ENCODE data around the gene QSOX1. TPM values are rescaled to one million over a fixed set of nuclear protein-coding genes. Genes with fewer than 3 reads are reported as not detected.
A peak's percentile ranks its signal among the peaks of the same experiment; 100 is the strongest.

QSOX1 gene
- total RNA-seq, 1 experiment from 2014 or later = 69.0 TPM

DNA sequence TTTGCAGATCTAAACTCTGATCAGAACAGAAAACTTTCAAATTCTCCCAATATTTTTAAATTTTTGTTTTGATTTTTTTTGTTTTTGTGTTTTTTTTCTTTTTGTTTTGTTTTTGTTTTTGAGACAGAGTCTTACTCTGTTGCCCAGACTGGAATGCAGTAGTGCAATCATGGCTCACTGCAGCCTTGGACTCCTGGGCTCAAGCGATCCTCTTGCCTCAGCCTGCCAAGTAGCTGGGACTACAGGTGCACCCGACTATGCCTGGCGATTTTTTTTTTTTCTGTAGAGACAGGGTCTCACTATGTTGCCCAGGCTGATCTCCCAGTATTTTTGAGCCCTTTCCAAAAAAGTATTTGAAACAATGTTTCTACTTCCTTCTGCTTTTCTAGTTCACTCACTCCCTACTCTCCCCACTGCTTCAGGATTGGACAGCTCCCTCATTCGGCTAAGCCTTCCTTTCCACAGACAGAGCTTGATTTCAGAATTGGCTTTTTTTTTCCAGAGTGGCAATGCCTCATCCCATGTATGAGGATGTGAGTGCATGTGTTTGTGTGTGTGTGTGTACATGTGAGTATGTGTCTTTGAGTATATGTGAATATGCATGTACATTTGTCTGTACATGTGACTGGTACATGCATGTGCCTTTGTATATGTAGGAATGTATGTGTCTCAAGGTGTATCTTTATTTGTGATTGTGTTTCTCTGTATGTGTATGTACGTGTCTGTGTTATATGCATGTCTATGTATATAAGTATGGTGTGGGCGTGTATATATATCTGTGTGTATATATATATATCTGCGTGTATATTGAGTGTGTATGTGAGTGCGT lies 87.3 kb downstream of the QSOX1 start:
- DNase-seq (ENCODE audit: low spot score) = peak; percentile 23
- Histone ChIP-seq H3K27ac (ENCODE audit: low read depth, low read length, poor library complexity, severe bottlenecking) (no peak overlapping the region), H3K27me3 (replicated peaks; ENCODE audit: insufficient read depth, low read depth, low read length, poor library complexity) (peaks cover 58% of the 10 kb centered on the region), H3K36me3 (ENCODE audit: insufficient read depth, low read length, poor library complexity, severe bottlenecking) (no peaks in the 10 kb centered on the region), H3K4me3 (ENCODE audit: low read depth, low read length, poor library complexity, severe bottlenecking) (no peak overlapping the region), H3K4me1 (ENCODE audit: insufficient read depth, low read length, poor library complexity, severe bottlenecking) (no peaks in the 10 kb centered on the region), H3K9me3 (ENCODE audit: low read depth, low read length, poor library complexity, severe bottlenecking) (no peaks in the 10 kb centered on the region)
- intact Hi-C loops (cut with micrococcal nuclease; ENCODE audit: unreplicated experiment) = no loop called here
- TF ChIP-seq EZH2 (IDR thresholded peaks at IDR 0.05; ENCODE audit: borderline replicate concordance, low read depth, low read length, poor library complexity, severe bottlenecking) = no peak
- TF ChIP-seq, protein P1, sequence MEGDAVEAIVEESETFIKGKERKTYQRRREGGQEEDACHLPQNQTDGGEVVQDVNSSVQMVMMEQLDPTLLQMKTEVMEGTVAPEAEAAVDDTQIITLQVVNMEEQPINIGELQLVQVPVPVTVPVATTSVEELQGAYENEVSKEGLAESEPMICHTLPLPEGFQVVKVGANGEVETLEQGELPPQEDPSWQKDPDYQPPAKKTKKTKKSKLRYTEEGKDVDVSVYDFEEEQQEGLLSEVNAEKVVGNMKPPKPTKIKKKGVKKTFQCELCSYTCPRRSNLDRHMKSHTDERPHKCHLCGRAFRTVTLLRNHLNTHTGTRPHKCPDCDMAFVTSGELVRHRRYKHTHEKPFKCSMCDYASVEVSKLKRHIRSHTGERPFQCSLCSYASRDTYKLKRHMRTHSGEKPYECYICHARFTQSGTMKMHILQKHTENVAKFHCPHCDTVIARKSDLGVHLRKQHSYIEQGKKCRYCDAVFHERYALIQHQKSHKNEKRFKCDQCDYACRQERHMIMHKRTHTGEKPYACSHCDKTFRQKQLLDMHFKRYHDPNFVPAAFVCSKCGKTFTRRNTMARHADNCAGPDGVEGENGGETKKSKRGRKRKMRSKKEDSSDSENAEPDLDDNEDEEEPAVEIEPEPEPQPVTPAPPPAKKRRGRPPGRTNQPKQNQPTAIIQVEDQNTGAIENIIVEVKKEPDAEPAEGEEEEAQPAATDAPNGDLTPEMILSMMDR (conservative IDR thresholded peaks at IDR 0.05; ENCODE audit: low read depth, low read length) = no peak
- CTCF ChIA-PET = interaction anchor here (1.0 kb wide), 2 partner anchors 11 to 54 kb away, joined by 3 to 6 read pairs; no protein-coding TSS in a partner anchor
- no TSS peak for BruUV-seq (replicated peaks)
- POLR2A ChIA-PET (ENCODE audit: low non-redundant PET) = no interaction called here

DNA sequence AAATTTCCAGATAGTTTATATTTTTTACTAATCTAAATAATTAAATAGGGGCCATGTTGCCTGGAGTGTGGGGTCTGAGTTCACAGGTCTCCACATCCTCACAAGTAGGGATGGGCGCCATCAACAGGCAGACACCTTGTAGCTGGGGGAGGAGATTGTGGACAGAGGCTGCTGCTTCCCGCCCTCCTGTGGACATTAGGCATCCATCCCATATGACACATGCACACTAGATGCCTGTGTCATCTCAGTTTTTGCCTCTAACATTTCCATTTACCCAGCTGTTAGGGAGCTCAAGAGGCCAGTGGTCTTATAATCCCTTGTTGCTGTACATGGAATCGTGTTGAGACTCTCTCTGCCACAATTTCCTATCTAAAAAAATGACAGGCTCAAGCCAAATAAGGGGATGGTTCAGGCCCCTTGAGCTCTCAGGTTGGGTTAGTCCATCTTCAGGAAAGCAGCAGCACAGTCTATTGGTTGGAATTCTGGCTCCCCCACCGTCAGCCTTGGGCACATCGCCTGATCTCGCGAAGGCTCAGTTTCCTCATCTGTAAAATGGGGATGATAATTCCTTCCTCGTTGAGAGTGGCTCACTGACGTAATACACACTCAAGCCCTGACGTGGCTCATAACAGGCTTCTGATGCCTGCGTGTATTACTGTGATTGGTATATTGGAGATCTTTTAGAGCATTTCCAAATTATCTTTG lies 89.0 kb downstream of the QSOX1 start:
- intact Hi-C loops (cut with micrococcal nuclease; ENCODE audit: unreplicated experiment) = no loop called here
- no peak overlapping the region for H3K4me3 ChIP-seq (ENCODE audit: low read depth, low read length, poor library complexity, severe bottlenecking)
- ChIA-PET CTCF (no interaction called here), POLR2A (ENCODE audit: low non-redundant PET) (no interaction called here)
- no peak for DNase-seq (ENCODE audit: low spot score)
- H3K4me1 ChIP-seq (ENCODE audit: insufficient read depth, low read length, poor library complexity, severe bottlenecking) = no peaks in the 10 kb centered on the region
- no peak overlapping the region for H3K27ac ChIP-seq (ENCODE audit: low read depth, low read length, poor library complexity, severe bottlenecking)
- TF ChIP-seq EZH2 (IDR thresholded peaks at IDR 0.05; ENCODE audit: borderline replicate concordance, low read depth, low read length, poor library complexity, severe bottlenecking) = no peak
- TF ChIP-seq, protein P1 (conservative IDR thresholded peaks at IDR 0.05; ENCODE audit: low read depth, low read length) = no peak
- H3K36me3 ChIP-seq (ENCODE audit: insufficient read depth, low read length, poor library complexity, severe bottlenecking) = no peaks in the 10 kb centered on the region
- no TSS peak for BruUV-seq (replicated peaks)
- H3K9me3 ChIP-seq (ENCODE audit: low read depth, low read length, poor library complexity, severe bottlenecking) = no peaks in the 10 kb centered on the region
- peaks cover 40% of the 10 kb centered on the region for H3K27me3 ChIP-seq (replicated peaks; ENCODE audit: insufficient read depth, low read depth, low read length, poor library complexity)

DNA sequence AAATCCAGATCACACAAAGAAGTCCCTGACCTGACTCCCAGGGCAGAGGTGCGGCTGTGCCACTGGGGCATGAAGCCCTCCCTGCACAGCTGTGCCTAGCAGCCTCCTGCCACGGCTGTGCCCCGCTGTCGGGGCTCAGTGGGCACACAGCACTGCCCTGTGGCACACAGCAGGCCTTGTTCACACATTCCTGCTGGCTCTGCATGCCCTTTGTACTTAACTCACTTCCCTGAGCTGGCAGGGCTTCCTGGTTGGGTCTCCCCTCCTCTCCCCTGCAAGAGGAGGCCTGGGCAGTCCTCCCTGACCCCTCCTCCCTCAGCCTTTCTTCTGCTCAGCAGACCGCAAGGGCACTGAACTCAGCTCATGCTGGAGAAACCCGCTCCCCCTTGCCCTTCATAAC lies 90.2 kb downstream of the QSOX1 start:
- TF ChIP-seq, protein P1 (conservative IDR thresholded peaks at IDR 0.05; ENCODE audit: low read depth, low read length) = no peak
- no peak for TF ChIP-seq EZH2 (IDR thresholded peaks at IDR 0.05; ENCODE audit: borderline replicate concordance, low read depth, low read length, poor library complexity, severe bottlenecking)
- peaks cover 29% of the 10 kb centered on the region for H3K27me3 ChIP-seq (replicated peaks; ENCODE audit: insufficient read depth, low read depth, low read length, poor library complexity)
- intact Hi-C loops (cut with micrococcal nuclease; ENCODE audit: unreplicated experiment) = no loop called here
- no peak overlapping the region for H3K4me3 ChIP-seq (ENCODE audit: low read depth, low read length, poor library complexity, severe bottlenecking)
- no TSS peak for BruUV-seq (replicated peaks)
- no peaks in the 10 kb centered on the region for H3K36me3 ChIP-seq (ENCODE audit: insufficient read depth, low read length, poor library complexity, severe bottlenecking)
- no peak for DNase-seq (ENCODE audit: low spot score)
- no peaks in the 10 kb centered on the region for H3K4me1 ChIP-seq (ENCODE audit: insufficient read depth, low read length, poor library complexity, severe bottlenecking)
- ChIA-PET POLR2A (ENCODE audit: low non-redundant PET) (no interaction called here), CTCF (no interaction called here)
- no peaks in the 10 kb centered on the region for H3K9me3 ChIP-seq (ENCODE audit: low read depth, low read length, poor library complexity, severe bottlenecking)
- H3K27ac ChIP-seq (ENCODE audit: low read depth, low read length, poor library complexity, severe bottlenecking) = no peak overlapping the region
